Nephron (organoid): ENCODE results near the gene DDX10.

Source experiments
- H3K27ac Mint-ChIP-seq, 3 experiments: 2 replicates each; pipeline ENCODE4 v1.8.0; 2020; ENCODE audit warnings: mixed read lengths in 3 of 3, mild to moderate bottlenecking in 2 of 3, moderate library complexity in 1 of 3
- H3K27me3 Mint-ChIP-seq: 2 replicates; pipeline ENCODE4 v1.8.0; 2021; ENCODE audit warnings: low read depth, mild to moderate bottlenecking, moderate library complexity, mixed read lengths
- H3K36me3 Mint-ChIP-seq: 2 replicates; pipeline ENCODE4 v1.8.0; 2020; ENCODE audit warnings: low read depth, mixed read lengths
- H3K4me1 Mint-ChIP-seq: 2 replicates; pipeline ENCODE4 v1.8.0; 2020; ENCODE audit warnings: mixed read lengths
- H3K4me3 Mint-ChIP-seq, 3 experiments: 2 replicates each; pipeline ENCODE4 v1.8.0; 2020; ENCODE audit warnings: mild to moderate bottlenecking in 3 of 3, mixed read lengths in 3 of 3, moderate library complexity in 2 of 3
- H3K9me3 Mint-ChIP-seq: 2 replicates; pipeline ENCODE4 v1.8.0; 2020; ENCODE audit warnings: mixed read lengths
- CTCF ChIP-seq, 3 experiments: fragments of 200-600 bp; sonication (generic); IDR thresholded peaks; one replicate each; pipeline ENCODE4 v1.5.0; 2021; ENCODE audit warnings: antibody characterized with exemption in 3 of 3; ENCODE audit not compliant: unreplicated experiment in 3 of 3

DDX10 gene

GRCh38 chr11:108965306-108966001, 300.6 kb downstream of the DDX10 start:
- Mint-ChIP-seq H3K4me3 (no peak overlapping the region), H3K27ac (no peak overlapping the region), H3K9me3 (no peaks in the 10 kb centered on the region), H3K36me3 (no peaks in the 10 kb centered on the region), H3K4me1 (peaks cover 15% of the 10 kb centered on the region), H3K27me3 (peaks cover 6% of the 10 kb centered on the region)
- no peak for TF ChIP-seq CTCF (IDR thresholded peaks at IDR 0.05; ENCODE audit: unreplicated experiment in 3 of 3)

GRCh38 chr11:108966206-108966605, 301.3 kb downstream of the DDX10 start:
- no peak for TF ChIP-seq CTCF (IDR thresholded peaks at IDR 0.05; ENCODE audit: unreplicated experiment in 3 of 3)
- Mint-ChIP-seq H3K27me3 (peaks cover 6% of the 10 kb centered on the region), H3K4me3 (no peak overlapping the region), H3K4me1 (peaks cover 15% of the 10 kb centered on the region), H3K27ac (no peak overlapping the region), H3K9me3 (no peaks in the 10 kb centered on the region), H3K36me3 (no peaks in the 10 kb centered on the region)

- Mint-ChIP-seq H3K27ac (no peak overlapping the region), H3K4me3 (no peak overlapping the region), H3K9me3 (no peaks in the 10 kb centered on the region), H3K4me1 (peaks cover 15% of the 10 kb centered on the region), H3K36me3 (no peaks in the 10 kb centered on the region), H3K27me3 (peaks cover 3% of the 10 kb centered on the region)
- no peak for TF ChIP-seq CTCF (IDR thresholded peaks at IDR 0.05; ENCODE audit: unreplicated experiment in 3 of 3)
Observed at GRCh38 chr11:108966978-108967377, 302.1 kb downstream of the DDX10 start.

- no peak overlapping the region for H3K4me3 Mint-ChIP-seq
- H3K9me3 Mint-ChIP-seq, result no peaks in the 10 kb centered on the region
- no peak for TF ChIP-seq CTCF (IDR thresholded peaks at IDR 0.05; ENCODE audit: unreplicated experiment in 3 of 3)
- peaks cover 15% of the 10 kb centered on the region for H3K4me1 Mint-ChIP-seq
- H3K36me3 Mint-ChIP-seq, result no peaks in the 10 kb centered on the region
- peak overlapping the region in 1 of 3 experiments; percentile 54 for H3K27ac Mint-ChIP-seq
- peaks cover 3% of the 10 kb centered on the region for H3K27me3 Mint-ChIP-seq
Observed at GRCh38 chr11:108967571-108967970, 302.7 kb downstream of the DDX10 start.

GRCh38 chr11:108970221-108970991, 305.5 kb downstream of the DDX10 start:
- TF ChIP-seq CTCF (IDR thresholded peaks at IDR 0.05; ENCODE audit: unreplicated experiment in 3 of 3), result no peak
- H3K27ac Mint-ChIP-seq, result no peak overlapping the region
- H3K27me3 Mint-ChIP-seq, result peaks cover 3% of the 10 kb centered on the region
- H3K36me3 Mint-ChIP-seq, result no peaks in the 10 kb centered on the region
- H3K4me3 Mint-ChIP-seq, result no peak overlapping the region
- H3K9me3 Mint-ChIP-seq, result no peaks in the 10 kb centered on the region
- peaks cover 15% of the 10 kb centered on the region for H3K4me1 Mint-ChIP-seq
